NB4 (cell line): ENCODE results near the gene BAMBI.

Source experiments
- DNase-seq: peaks from one replicate; pipeline ENCODE4 v3.0.0; 2010; ENCODE audit warnings: low read depth
- H3K4me3 ChIP-seq: one replicate; pipeline ENCODE4 v1.5.1; 2011; ENCODE audit warnings: mild to moderate bottlenecking, low read depth, low read length, moderate library complexity
- MAX ChIP-seq: IDR thresholded peaks from 2 replicates; pipeline ENCODE4 v1.6.1; 2011; ENCODE audit warnings: low read depth, low read length
- MYC ChIP-seq: IDR thresholded peaks from 2 replicates; pipeline ENCODE4 v1.6.1; 2011; ENCODE audit warnings: low read depth, low read length
- POLR2A ChIP-seq: IDR thresholded peaks from 2 replicates; pipeline ENCODE4 v1.6.1; 2011; ENCODE audit warnings: mild to moderate bottlenecking; ENCODE audit not compliant: insufficient read length; ENCODE audit errors: extremely low read depth
- TF ChIP-seq, protein P1 (sequence below): IDR thresholded peaks from one replicate; pipeline ENCODE4 v1.5.1; 2012; ENCODE audit warnings: low read depth, low read length

Gene BAMBI

GRCh38 chr10:28717656-28718201, 40.4 kb downstream of the BAMBI start:
- DNase-seq = no peak

DNA sequence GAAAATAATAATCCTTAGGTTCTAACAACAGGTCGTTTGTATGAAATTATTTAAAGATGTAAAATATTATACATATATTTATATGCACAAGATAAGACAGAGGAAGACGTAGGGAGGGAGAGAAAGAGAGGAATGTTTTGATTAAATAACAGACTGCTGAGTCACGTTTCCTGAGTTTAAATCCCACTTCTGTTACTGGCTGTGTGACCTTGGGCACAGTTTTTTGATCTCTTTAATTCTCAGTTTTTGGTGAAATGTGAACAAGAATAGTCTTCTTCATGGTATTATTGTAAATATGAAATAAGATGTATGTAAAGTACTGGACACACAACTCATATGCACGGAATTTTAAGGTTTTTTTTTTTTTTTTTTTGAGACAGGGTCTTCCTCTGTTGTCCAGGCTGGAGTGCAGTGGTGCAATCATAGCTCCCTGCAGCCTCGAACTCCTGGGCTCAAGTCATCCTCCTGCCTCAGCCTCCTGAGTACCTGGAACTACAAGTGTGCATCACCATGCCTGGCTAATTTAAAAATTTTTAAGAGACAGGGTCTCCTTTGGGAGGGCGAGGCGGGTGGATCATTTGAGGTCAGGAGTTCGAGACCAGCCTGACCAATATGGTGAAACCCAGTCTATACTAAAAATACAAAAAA, 42.6 kb downstream of the BAMBI start:
- no peak for TF ChIP-seq MAX
- TF ChIP-seq, protein P1, sequence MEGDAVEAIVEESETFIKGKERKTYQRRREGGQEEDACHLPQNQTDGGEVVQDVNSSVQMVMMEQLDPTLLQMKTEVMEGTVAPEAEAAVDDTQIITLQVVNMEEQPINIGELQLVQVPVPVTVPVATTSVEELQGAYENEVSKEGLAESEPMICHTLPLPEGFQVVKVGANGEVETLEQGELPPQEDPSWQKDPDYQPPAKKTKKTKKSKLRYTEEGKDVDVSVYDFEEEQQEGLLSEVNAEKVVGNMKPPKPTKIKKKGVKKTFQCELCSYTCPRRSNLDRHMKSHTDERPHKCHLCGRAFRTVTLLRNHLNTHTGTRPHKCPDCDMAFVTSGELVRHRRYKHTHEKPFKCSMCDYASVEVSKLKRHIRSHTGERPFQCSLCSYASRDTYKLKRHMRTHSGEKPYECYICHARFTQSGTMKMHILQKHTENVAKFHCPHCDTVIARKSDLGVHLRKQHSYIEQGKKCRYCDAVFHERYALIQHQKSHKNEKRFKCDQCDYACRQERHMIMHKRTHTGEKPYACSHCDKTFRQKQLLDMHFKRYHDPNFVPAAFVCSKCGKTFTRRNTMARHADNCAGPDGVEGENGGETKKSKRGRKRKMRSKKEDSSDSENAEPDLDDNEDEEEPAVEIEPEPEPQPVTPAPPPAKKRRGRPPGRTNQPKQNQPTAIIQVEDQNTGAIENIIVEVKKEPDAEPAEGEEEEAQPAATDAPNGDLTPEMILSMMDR = no peak
- H3K4me3 ChIP-seq = no peak overlapping the region
- DNase-seq = no peak

More at GRCh38 chr10:28717656-28718201, 40.4 kb downstream of the BAMBI start:
- no peak overlapping the region for H3K4me3 ChIP-seq
- TF ChIP-seq, protein P1 = no peak
- TF ChIP-seq MAX (no peak), MYC (no peak), POLR2A (no peak)

GRCh38 chr10:28721318-28721951, 44.1 kb downstream of the BAMBI start:
- TF ChIP-seq MYC (no peak), MAX (no peak), POLR2A (no peak)
- TF ChIP-seq, protein P1 = no peak
- no peak for DNase-seq
- no peak overlapping the region for H3K4me3 ChIP-seq

GRCh38 chr10:28722065-28722803, 44.9 kb downstream of the BAMBI start:
- no peak for DNase-seq
- no peak overlapping the region for H3K4me3 ChIP-seq
- no peak for TF ChIP-seq MYC
- TF ChIP-seq, protein P1 = no peak
- no peak for TF ChIP-seq POLR2A
- TF ChIP-seq MAX = no peak

DNA sequence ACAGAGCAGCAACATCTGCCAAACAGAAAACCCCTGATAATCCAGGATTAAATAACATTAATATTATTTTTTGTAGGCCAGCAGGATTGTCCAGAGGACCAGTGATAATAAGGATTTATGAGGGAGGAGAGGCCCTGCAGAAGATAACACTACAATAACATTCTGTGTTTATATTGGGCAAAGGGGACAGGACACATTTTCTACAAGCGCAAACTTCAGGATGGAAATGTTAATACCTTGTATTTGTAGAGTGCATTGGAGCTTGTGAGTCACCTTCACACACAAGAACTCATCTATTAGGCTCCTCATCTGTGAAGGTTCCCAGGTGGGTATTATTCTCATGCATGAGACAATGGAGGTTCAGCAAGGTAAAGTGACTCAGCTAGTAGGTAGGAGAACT, 51.0 kb downstream of the BAMBI start:
- no peak for TF ChIP-seq POLR2A
- TF ChIP-seq MYC = no peak
- TF ChIP-seq, protein P1 = no peak
- no peak for TF ChIP-seq MAX
- no peak overlapping the region for H3K4me3 ChIP-seq
- DNase-seq = no peak
